Esophagus muscularis mucosa (tissue), 4 donors: ENCODE data around the gene SYNJ2. TPM values are rescaled to one million over a fixed set of nuclear protein-coding genes. Genes with fewer than 3 reads are reported as not detected.

ENCODE experiments used
- DNase-seq: peaks from one replicate; pipeline ENCODE4 v3.0.0-alpha.2; 2017; ENCODE audit errors: extremely low spot score
- H3K27ac ChIP-seq, 4 donors: fragments of 200-600 bp; sonication (generic); replicated peaks in 1 of 4; 1 replicate in 3 of 4; 2 replicates in 1 of 4; pipeline ENCODE4 v1.5.1; 2016 to 2019; ENCODE audit warnings: mild to moderate bottlenecking in 1 of 4
- H3K27me3 ChIP-seq, 4 donors: fragments of 200-600 bp; sonication (generic); one replicate each; pipeline versions ENCODE4 v1.5.1 to v1.6.0; 2016 to 2019
- H3K36me3 ChIP-seq, 4 donors: fragments of 200-600 bp; sonication (generic); one replicate each; pipeline ENCODE4 v1.5.1; 2016 to 2019
- H3K4me1 ChIP-seq, 4 donors: fragments of 200-600 bp; sonication (generic); one replicate each; pipeline ENCODE4 v1.5.1; 2016 to 2019
- H3K4me3 ChIP-seq, 4 donors: fragments of 200-600 bp; sonication (generic); 1 replicate in 2 of 4; 2 replicates in 2 of 4; pipeline ENCODE4 v1.5.1; 2016 to 2019; ENCODE audit warnings: mild to moderate bottlenecking in 4 of 4, moderate library complexity in 1 of 4
- H3K9me3 ChIP-seq, 4 donors: fragments of 200-600 bp; sonication (generic); 1 replicate in 3 of 4; 2 replicates in 1 of 4; pipeline ENCODE4 v1.5.1; 2016 to 2019
- CTCF ChIP-seq, 3 experiments: fragments of 200-600 bp in 2 of 3; fragments of 450-650 bp in 1 of 3; sonication (generic) in 2 of 3; IDR thresholded peaks; one replicate each; pipeline ENCODE4 v1.5.1; 2017 to 2019; ENCODE audit warnings: antibody characterized with exemption in 3 of 3, mild to moderate bottlenecking in 2 of 3, moderate library complexity in 1 of 3
- EP300 ChIP-seq: sonication (generic); formaldehyde crosslinking; IDR thresholded peaks from one replicate; pipeline ENCODE4 v1.6.1; 2017; ENCODE audit warnings: antibody characterized with exemption
- POLR2A ChIP-seq: fragments of 450-650 bp; IDR thresholded peaks from one replicate; pipeline ENCODE4 v1.6.1; 2017; ENCODE audit warnings: antibody characterized with exemption, moderate library complexity, mild to moderate bottlenecking, low read depth
- POLR2AphosphoS5 ChIP-seq, 2 donors: sonication (generic); formaldehyde crosslinking; IDR thresholded peaks; one replicate each; pipeline ENCODE4 v1.6.1; 2017; ENCODE audit warnings: antibody characterized with exemption in 2 of 2
- WGBS: methylation state at CpG from one replicate; pipeline ENCODE4 v1.1.5; 2018; 5-methylcytosine and 5-hydroxymethylcytosine counted together
- intact Hi-C: fragments of 100-400 bp; cut with DNase I; formaldehyde crosslinking; loops from one replicate; pipeline ENCODE4 v1.15.1; 2023
- total RNA-seq, 4 donors: library from RNA; depleted of rRNA; stranded (reverse); fragments of >200 nt; gene quantifications; one replicate each; pipeline versions ENCODE4 v1.1.0 to v1.2.1, GENCODE V29; 2016

SYNJ2 gene
- total RNA-seq, 4 donors from 2014 or later = 17.0 to 25.3 (median 25.1) TPM

GRCh38 chr6:157991067-157991432, 9.4 kb downstream of the SYNJ2 start:
- Histone ChIP-seq H3K27ac (peak overlapping the region; percentile 69 to 78 (median 75)), H3K36me3 (no peaks in the 10 kb centered on the region), H3K9me3 (no peaks in the 10 kb centered on the region), H3K4me3 (no peak overlapping the region), H3K27me3 (no peaks in the 10 kb centered on the region), H3K4me1 (peaks cover 21 to 63% (median 60%) of the 10 kb centered on the region in 4 donors)
- DNase-seq = no peak
- TF ChIP-seq EP300 = no peak
- 92% methylated on average over 11 of the region's 11 CpGs for WGBS
- intact Hi-C loops = no loop called here

GRCh38 chr6:157993076-157993475, 11.4 kb downstream of the SYNJ2 start:
- no peak for DNase-seq
- 73% methylated on average over 3 of the region's 3 CpGs for WGBS
- intact Hi-C loops = no loop called here
- Histone ChIP-seq H3K4me3 (no peak overlapping the region), H3K4me1 (peaks cover 23 to 59% (median 54%) of the 10 kb centered on the region in 4 donors), H3K27ac (peak overlapping the region in 2 of 4 donors; percentile 4 to 18), H3K36me3 (no peaks in the 10 kb centered on the region), H3K9me3 (no peaks in the 10 kb centered on the region), H3K27me3 (no peaks in the 10 kb centered on the region)
- TF ChIP-seq POLR2AphosphoS5 (IDR thresholded peaks at IDR 0.05) (no peak), EP300 (no peak), POLR2A (no peak), CTCF (IDR thresholded peaks at IDR 0.05) (no peak)

GRCh38 chr6:157994125-157994795, 12.6 kb downstream of the SYNJ2 start:
- WGBS = 87% methylated on average over 7 of the region's 7 CpGs
- no peaks in the 10 kb centered on the region for H3K27me3 ChIP-seq
- H3K27ac ChIP-seq = peak overlapping the region in 1 of 4 donors; percentile 36
- TF ChIP-seq POLR2AphosphoS5 (IDR thresholded peaks at IDR 0.05) (no peak), CTCF (IDR thresholded peaks at IDR 0.05) (no peak), POLR2A (no peak), EP300 (no peak)
- no peak overlapping the region for H3K4me3 ChIP-seq
- H3K36me3 ChIP-seq = no peaks in the 10 kb centered on the region
- H3K4me1 ChIP-seq = peaks cover 25 to 55% (median 48%) of the 10 kb centered on the region in 4 donors
- intact Hi-C loops = no loop called here
- H3K9me3 ChIP-seq = no peaks in the 10 kb centered on the region
- DNase-seq = no peak

- Histone ChIP-seq H3K27ac (no peak overlapping the region), H3K36me3 (no peaks in the 10 kb centered on the region), H3K4me1 (peaks cover 24 to 55% (median 48%) of the 10 kb centered on the region in 4 donors), H3K4me3 (no peak overlapping the region), H3K27me3 (no peaks in the 10 kb centered on the region), H3K9me3 (no peaks in the 10 kb centered on the region)
- 97% methylated on average over 12 of the region's 12 CpGs for WGBS
- DNase-seq = no peak
- intact Hi-C loops = no loop called here
- no peak for TF ChIP-seq POLR2AphosphoS5 (IDR thresholded peaks at IDR 0.05)
- no peak for TF ChIP-seq POLR2A
- TF ChIP-seq CTCF (IDR thresholded peaks at IDR 0.05) = no peak
- no peak for TF ChIP-seq EP300
These were observed 13.8 kb downstream of the SYNJ2 start for GRCh38 chr6:157995458-157995857.

- H3K4me1 ChIP-seq = peaks cover 25 to 55% (median 47%) of the 10 kb centered on the region in 4 donors
- DNase-seq = no peak
- WGBS = 93% methylated on average over 7 of the region's 7 CpGs
These were observed 14.6 kb downstream of the SYNJ2 start for GRCh38 chr6:157996201-157996712.

More at GRCh38 chr6:157996201-157996712, 14.6 kb downstream of the SYNJ2 start:
- TF ChIP-seq CTCF (IDR thresholded peaks at IDR 0.05) (no peak), POLR2A (no peak), POLR2AphosphoS5 (IDR thresholded peaks at IDR 0.05) (no peak), EP300 (no peak)
- no peaks in the 10 kb centered on the region for H3K36me3 ChIP-seq
- intact Hi-C loops = no loop called here
- H3K9me3 ChIP-seq = no peaks in the 10 kb centered on the region
- no peak overlapping the region for H3K27ac ChIP-seq
- no peak overlapping the region for H3K4me3 ChIP-seq
- no peaks in the 10 kb centered on the region for H3K27me3 ChIP-seq
